Ishikawa (cell line): Measurements from ENCODE around the gene LRRC74A.

Source experiments
- CEBPB ChIP-seq: IDR thresholded peaks from 2 replicates; pipeline ENCODE4 v1.6.1; 2012
- CREB1 ChIP-seq: IDR thresholded peaks from 2 replicates; pipeline ENCODE4 v1.6.1; 2012; ENCODE audit warnings: low read depth
- EGR1 ChIP-seq: IDR thresholded peaks from 2 replicates; pipeline ENCODE4 v1.6.1; 2012
- EP300 ChIP-seq: IDR thresholded peaks from 2 replicates; pipeline ENCODE4 v1.6.1; 2012; ENCODE audit warnings: borderline replicate concordance
- FOXM1 ChIP-seq: IDR thresholded peaks from 2 replicates; pipeline ENCODE4 v1.6.1; 2012; ENCODE audit warnings: low read depth, borderline replicate concordance
- NFIC ChIP-seq: IDR thresholded peaks from 2 replicates; pipeline ENCODE4 v1.6.1; 2012
- RAD21 ChIP-seq: IDR thresholded peaks from 2 replicates; pipeline ENCODE4 v1.6.1; 2012; ENCODE audit warnings: low read depth
- REST ChIP-seq: IDR thresholded peaks from 2 replicates; pipeline ENCODE4 v1.6.1; 2012; ENCODE audit warnings: low read depth, mild to moderate bottlenecking
- TAF1 ChIP-seq: IDR thresholded peaks from 2 replicates; pipeline ENCODE4 v1.6.1; 2012; ENCODE audit warnings: low read depth, mild to moderate bottlenecking
- TCF12 ChIP-seq: IDR thresholded peaks from 2 replicates; pipeline ENCODE4 v1.6.1; 2012; ENCODE audit warnings: low read depth
- TEAD4 ChIP-seq: IDR thresholded peaks from 2 replicates; pipeline ENCODE4 v1.6.1; 2012
- USF1 ChIP-seq: IDR thresholded peaks from 2 replicates; pipeline ENCODE4 v1.6.1; 2012
- YY1 ChIP-seq: IDR thresholded peaks from 2 replicates; pipeline ENCODE4 v1.6.1; 2012; ENCODE audit warnings: low read depth
- ZBTB7A ChIP-seq: IDR thresholded peaks from 2 replicates; pipeline ENCODE4 v1.6.1; 2012; ENCODE audit warnings: low read depth
- TF ChIP-seq, protein P1 (sequence below): IDR thresholded peaks from 2 replicates; pipeline ENCODE4 v1.6.1; 2012

LRRC74A gene

DNA sequence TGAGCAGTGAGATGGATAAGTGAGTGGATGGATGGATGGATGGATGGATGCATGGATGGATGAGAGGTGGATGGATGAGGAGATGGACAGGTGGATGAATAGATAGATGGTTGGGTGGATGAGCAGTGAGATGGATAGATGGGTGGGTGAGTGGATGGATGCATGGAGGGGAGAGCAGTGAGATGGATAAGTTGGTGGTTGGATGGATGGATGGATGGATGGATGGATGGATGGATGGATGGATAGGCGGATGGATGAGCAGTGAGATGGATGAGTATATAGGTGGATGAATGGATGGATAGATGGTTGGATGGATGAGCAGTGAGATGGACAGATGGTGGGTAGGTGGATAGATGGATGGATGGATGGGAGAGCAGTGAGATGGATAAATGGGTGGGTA is 30.6 kb downstream of the LRRC74A start:
- TF ChIP-seq TEAD4 (no peak), FOXM1 (no peak), ZBTB7A (no peak), TCF12 (no peak), EGR1 (no peak), EP300 (no peak), TAF1 (no peak), CEBPB (no peak), CREB1 (no peak), YY1 (no peak), USF1 (no peak), RAD21 (no peak), NFIC (no peak), REST (no peak)
- TF ChIP-seq, protein P1, sequence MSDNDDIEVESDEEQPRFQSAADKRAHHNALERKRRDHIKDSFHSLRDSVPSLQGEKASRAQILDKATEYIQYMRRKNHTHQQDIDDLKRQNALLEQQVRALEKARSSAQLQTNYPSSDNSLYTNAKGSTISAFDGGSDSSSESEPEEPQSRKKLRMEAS: no peak

DNA sequence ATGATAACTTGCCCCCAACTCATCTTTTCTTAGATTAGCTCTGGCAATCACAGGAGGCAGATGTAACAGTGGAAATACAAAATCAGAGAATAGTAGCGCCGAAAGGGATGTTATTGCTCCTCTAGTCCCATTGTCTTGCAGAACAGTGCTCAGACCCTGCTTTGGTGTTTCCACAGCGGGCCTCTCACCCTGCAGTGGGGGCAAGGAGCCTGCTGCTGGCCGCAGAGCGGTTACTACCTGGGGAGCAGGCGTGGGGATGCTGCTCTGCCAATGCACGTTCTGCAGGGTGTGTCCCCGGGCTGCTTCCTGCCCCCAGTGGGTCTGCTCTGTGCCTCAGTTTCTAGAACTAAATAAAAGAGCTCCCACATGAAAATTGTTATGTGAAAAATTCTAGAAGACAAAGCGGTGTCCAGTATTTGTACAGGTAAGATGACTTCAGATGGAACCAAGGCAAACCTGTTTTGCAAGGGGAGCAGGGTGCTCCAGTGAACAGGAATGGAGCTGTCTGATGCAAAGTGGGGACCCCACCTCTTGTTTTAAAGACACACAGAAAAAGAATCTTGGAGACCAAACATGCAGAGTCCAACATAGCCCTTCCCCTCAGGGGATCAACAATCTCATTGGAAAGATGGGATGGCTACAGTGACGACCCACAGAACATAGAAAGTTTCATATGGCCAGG is 35.5 kb downstream of the LRRC74A start:
- TF ChIP-seq TAF1 (no peak), EP300 (no peak), ZBTB7A (no peak), CREB1 (no peak), USF1 (no peak), NFIC (no peak), EGR1 (no peak), TEAD4 (no peak)
- TF ChIP-seq, protein P1: no peak

- TF ChIP-seq ZBTB7A (no peak), TEAD4 (no peak), CEBPB (no peak), NFIC (no peak), TAF1 (no peak), EP300 (no peak), TCF12 (no peak), YY1 (no peak)
These were observed 36.5 kb downstream of the LRRC74A start for GRCh38 chr14:76862546-76863282.

- TF ChIP-seq, protein P1: peak; percentile 32; the same call in 1 of the 2 replicates
- TF ChIP-seq NFIC (no peak), TAF1 (no peak), CEBPB (no peak), ZBTB7A (no peak)
These were observed 37.7 kb downstream of the LRRC74A start for GRCh38 chr14:76863724-76864407.

GRCh38 chr14:76866456-76866855 is 40.2 kb downstream of the LRRC74A start:
- TF ChIP-seq NFIC (no peak), TAF1 (no peak), USF1 (no peak), YY1 (no peak), CEBPB (no peak), EP300 (no peak), RAD21 (no peak), CREB1 (no peak), EGR1 (no peak), TCF12 (no peak), TEAD4 (no peak), ZBTB7A (no peak), REST (no peak)
- TF ChIP-seq, protein P1: no peak
